CD4-positive, alpha-beta T cell (primary cell): ENCODE results near the gene TUT1. TPM values are rescaled to one million over a fixed set of nuclear protein-coding genes. Genes with fewer than 3 reads are reported as not detected.
A peak's percentile ranks its signal among the peaks of the same experiment; 100 is the strongest.
"Not testable (repeated sequence)": the region's sequence is repeated elsewhere in the genome, so short reads cannot be mapped to it uniquely, and the experiment has no call there.

Experiments used
- ATAC-seq: fragments of 200-7000 bp; cut with Tn5 transposase; one replicate; pipeline ENCODE4 v1.10.0; 2022; ENCODE audit warnings: mild to moderate bottlenecking; ENCODE audit not compliant: poor library complexity
- CTCF ChIA-PET: fragments of 350-600 bp; sonication (Branson Sonifier 250); formaldehyde crosslinking; loops from one replicate; lab custom pipeline; 2021; ENCODE audit warnings: antibody characterized with exemption, inconsistent platforms; lab: Charles Lee
- POLR2A ChIA-PET: fragments of 350-600 bp; sonication (Branson Sonifier 250); formaldehyde crosslinking; loops from one replicate; lab custom pipeline; 2021; ENCODE audit warnings: antibody characterized with exemption, inconsistent platforms; lab: Charles Lee
- DNase-seq, 14 experiments: peaks; one replicate each; pipeline ENCODE4 v3.0.0-alpha.2; 2013 to 2020; ENCODE audit warnings: mixed read lengths in 2 of 14
- H3K27ac ChIP-seq, 2 donors: one replicate each; pipeline versions ENCODE4 v1.5.1 to v1.7.0; 2013; ENCODE audit warnings: low read length in 2 of 2, low read depth in 1 of 2, mild to moderate bottlenecking in 1 of 2
- H3K27me3 ChIP-seq, 2 experiments: 1 replicate in 1 of 2; 2 replicates in 1 of 2; pipeline versions ENCODE4 v1.6.1 to v1.7.0; 2013; ENCODE audit warnings: low read length in 2 of 2, control low read depth in 1 of 2, mild to moderate bottlenecking in 1 of 2, moderate library complexity in 1 of 2; ENCODE audit not compliant: insufficient read depth in 2 of 2, control insufficient read depth in 1 of 2
- H3K36me3 ChIP-seq: one replicate; pipeline ENCODE4 v1.6.1; 2013; ENCODE audit warnings: low read length, control low read depth; ENCODE audit not compliant: insufficient read depth
- H3K4me1 ChIP-seq: one replicate; pipeline ENCODE4 v1.6.1; 2013; ENCODE audit warnings: low read length, control low read depth; ENCODE audit not compliant: insufficient read depth
- H3K4me3 ChIP-seq: one replicate; pipeline ENCODE4 v1.5.1; 2013; ENCODE audit warnings: mild to moderate bottlenecking, low read length, moderate library complexity
- H3K9me3 ChIP-seq, 2 experiments: 1 replicate in 1 of 2; 2 replicates in 1 of 2; pipeline versions ENCODE4 v1.6.1 to v1.7.0; 2013; ENCODE audit warnings: low read length in 2 of 2, mild to moderate bottlenecking in 2 of 2, control low read depth in 1 of 2, moderate library complexity in 1 of 2; ENCODE audit not compliant: control insufficient read depth in 1 of 2, insufficient read depth in 1 of 2
- H3K27ac Mint-ChIP-seq: one replicate; pipeline ENCODE4 v1.8.0; 2020; ENCODE audit warnings: mixed read lengths
- H3K27me3 Mint-ChIP-seq: one replicate; pipeline ENCODE4 v1.8.0; 2021; ENCODE audit warnings: mixed read lengths
- H3K36me3 Mint-ChIP-seq: one replicate; pipeline ENCODE4 v1.8.0; 2021; ENCODE audit warnings: low read depth, mixed read lengths
- H3K4me1 Mint-ChIP-seq: one replicate; pipeline ENCODE4 v1.8.0; 2021; ENCODE audit warnings: low read depth, mixed read lengths
- H3K4me3 Mint-ChIP-seq: one replicate; pipeline ENCODE4 v1.8.0; 2020; ENCODE audit warnings: mild to moderate bottlenecking, mixed read lengths
- H3K9me3 Mint-ChIP-seq: one replicate; pipeline ENCODE4 v1.8.0; 2020; ENCODE audit warnings: mixed read lengths
- intact Hi-C, 2 experiments: fragments of 100-400 bp; cut with DNase I in 1 of 2; cut with micrococcal nuclease in 1 of 2; formaldehyde crosslinking; loops; one replicate each; pipeline versions ENCODE4 v1.15.1 to v1.9.0; 2023 to 2025; cut with DNase I, micrococcal nuclease
- total RNA-seq, 174 experiments: library from RNA in 2 of 174; stranded (reverse) in 2 of 174; gene quantifications; one replicate each; pipeline ENCODE4 v1.2.3 and lab custom pipeline; 2021 to 2026
- TF ChIP-seq, protein P1 (sequence below): fragments of 200-600 bp; IDR thresholded peaks from one replicate; pipeline ENCODE4 v1.8.0; 2022; ENCODE audit warnings: antibody characterized with exemption, mild to moderate bottlenecking

The TUT1 gene
- total RNA-seq, 2 experiments from 2014 or later: 25.5 to 26.2 TPM

DNA sequence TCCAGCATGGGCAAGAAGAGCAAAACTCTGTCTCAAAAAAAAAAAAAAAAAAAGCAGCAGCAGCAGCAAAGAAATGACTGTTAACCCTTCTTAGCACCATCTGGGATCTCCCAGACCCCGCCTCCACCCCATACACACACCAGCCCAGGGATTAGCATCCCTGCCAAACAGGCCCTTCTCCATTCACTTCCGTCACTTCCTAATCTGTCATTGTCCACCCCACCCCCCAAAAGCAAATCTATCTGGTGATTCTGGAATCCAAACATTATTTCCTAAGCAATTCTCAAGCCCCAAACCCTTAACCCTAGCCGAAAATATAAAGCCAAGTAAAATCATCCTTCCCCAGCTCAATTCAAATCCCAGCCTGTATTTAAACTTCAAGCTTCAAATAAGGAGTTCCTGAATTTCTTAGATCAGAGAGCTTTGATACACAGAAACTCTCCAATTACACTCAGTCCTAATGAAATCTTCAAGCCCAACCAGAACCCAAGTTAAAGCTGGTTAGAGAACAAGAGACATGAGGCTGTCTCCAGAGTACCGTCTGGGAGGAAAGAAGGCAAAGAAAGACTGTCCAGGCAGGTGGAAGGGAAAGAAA lies 38.7 kb downstream of the TUT1 start:
- Mint-ChIP-seq H3K27ac (peak overlapping the region; percentile 95), H3K4me3 (peak overlapping the region; percentile 84), H3K9me3 (no peaks in the 10 kb centered on the region), H3K36me3 (peaks cover 12% of the 10 kb centered on the region), H3K4me1 (peaks cover 88% of the 10 kb centered on the region), H3K27me3 (no peaks in the 10 kb centered on the region)
- intact Hi-C loops: no loop called here
- ChIA-PET CTCF (interaction anchor here (1.2 to 11.6 kb wide), 4 partner anchors 8 to 128 kb away, joined by 5 to 251 read pairs (median 20); partner anchors contain the start of genes AHNAK and TUT1), POLR2A (interaction anchor here (0.6 to 6.6 kb wide), 26 partner anchors 8 to 332 kb away, joined by 3 to 122 read pairs (median 6); partner anchors contain the start of genes AHNAK, C11orf98, CSKMT and EEF1G)
- Histone ChIP-seq H3K9me3 (no peaks in the 10 kb centered on the region), H3K27ac (peak overlapping the region; percentile 96 to 97), H3K4me1 (peaks cover 90% of the 10 kb centered on the region), H3K27me3 (no peaks in the 10 kb centered on the region), H3K36me3 (no peaks in the 10 kb centered on the region), H3K4me3 (peak overlapping the region; percentile 17)
- DNase-seq: peak in 2 of 14 experiments; percentile 54 to 59
- no peak for ATAC-seq
- TF ChIP-seq, protein P1, sequence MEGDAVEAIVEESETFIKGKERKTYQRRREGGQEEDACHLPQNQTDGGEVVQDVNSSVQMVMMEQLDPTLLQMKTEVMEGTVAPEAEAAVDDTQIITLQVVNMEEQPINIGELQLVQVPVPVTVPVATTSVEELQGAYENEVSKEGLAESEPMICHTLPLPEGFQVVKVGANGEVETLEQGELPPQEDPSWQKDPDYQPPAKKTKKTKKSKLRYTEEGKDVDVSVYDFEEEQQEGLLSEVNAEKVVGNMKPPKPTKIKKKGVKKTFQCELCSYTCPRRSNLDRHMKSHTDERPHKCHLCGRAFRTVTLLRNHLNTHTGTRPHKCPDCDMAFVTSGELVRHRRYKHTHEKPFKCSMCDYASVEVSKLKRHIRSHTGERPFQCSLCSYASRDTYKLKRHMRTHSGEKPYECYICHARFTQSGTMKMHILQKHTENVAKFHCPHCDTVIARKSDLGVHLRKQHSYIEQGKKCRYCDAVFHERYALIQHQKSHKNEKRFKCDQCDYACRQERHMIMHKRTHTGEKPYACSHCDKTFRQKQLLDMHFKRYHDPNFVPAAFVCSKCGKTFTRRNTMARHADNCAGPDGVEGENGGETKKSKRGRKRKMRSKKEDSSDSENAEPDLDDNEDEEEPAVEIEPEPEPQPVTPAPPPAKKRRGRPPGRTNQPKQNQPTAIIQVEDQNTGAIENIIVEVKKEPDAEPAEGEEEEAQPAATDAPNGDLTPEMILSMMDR: no peak

DNA sequence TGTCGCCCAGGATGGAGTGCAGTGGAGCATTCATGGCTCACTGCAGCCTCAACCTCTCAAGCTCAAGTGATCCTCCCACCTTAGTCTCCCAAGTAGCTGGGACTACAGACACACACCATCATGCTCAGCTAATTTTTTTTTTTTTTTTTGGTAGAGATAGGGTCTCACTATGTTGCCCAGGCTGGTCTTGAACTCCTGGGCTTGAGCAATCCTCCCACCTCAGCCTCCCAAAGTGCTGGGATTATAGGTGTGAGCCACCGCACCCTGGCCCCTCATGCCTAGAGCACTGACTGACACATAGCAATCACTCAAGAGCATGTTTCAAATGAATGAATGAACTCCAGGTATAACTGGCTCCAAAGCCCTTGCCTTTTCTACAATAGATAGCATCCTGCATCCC lies 40.8 kb downstream of the TUT1 start:
- CTCF ChIA-PET: interaction anchor here (3.0 to 11.6 kb wide), 3 partner anchors 8 to 126 kb away, joined by 18 to 251 read pairs (median 21); partner anchors contain the start of gene AHNAK

DNA sequence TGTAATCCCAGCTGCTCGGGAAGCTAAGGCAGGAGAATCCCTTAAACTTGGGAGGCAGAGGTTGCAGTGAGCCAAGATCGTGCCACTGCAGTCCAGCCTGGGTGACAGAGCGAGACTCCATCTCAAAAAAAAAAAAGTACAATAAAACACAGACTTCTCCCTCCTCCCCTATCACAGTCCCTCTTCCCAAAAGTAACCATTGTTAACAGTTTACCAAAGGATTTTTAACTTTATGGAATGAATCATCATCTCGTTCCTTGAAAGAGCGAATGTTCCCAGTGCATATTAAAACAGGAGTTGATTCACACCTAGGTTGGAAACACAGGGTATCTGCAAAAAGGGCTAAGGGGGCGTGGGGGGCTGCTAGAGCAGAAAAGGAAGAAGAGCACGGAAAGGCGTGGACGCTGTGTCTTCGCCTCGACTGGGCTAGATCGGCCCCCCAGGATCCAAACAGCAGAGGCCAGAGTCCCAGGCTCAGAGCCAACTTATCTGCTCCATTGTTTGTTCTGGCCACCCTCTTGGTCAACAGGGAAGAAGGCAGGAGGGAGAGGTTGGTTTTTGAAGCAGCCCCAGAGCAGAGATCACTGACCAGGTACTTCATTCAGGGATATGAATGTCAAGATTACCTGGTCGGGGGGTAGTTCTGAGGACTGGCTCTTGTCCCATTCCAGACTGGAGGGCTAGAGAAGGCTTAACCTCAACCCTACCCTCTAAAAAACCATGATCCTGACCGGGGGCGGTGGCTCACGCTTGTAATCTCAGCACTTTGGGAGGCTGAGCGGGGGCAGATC lies 42.6 kb downstream of the TUT1 start:
- POLR2A ChIA-PET: interaction anchor here (1.1 kb wide), 1 partner anchor 9 kb away, joined by 3 read pairs; no protein-coding TSS in a partner anchor
- Mint-ChIP-seq H3K4me3 (peak overlapping the region; percentile 84), H3K27ac (peak overlapping the region; percentile 90), H3K9me3 (no peaks in the 10 kb centered on the region), H3K27me3 (no peaks in the 10 kb centered on the region), H3K36me3 (peaks cover 21% of the 10 kb centered on the region), H3K4me1 (peaks cover 72% of the 10 kb centered on the region)
- TF ChIP-seq, protein P1: no peak
- H3K36me3 ChIP-seq: peaks cover 5% of the 10 kb centered on the region
- H3K4me1 ChIP-seq: peaks cover 79% of the 10 kb centered on the region
- no peak for ATAC-seq
- intact Hi-C loops: loop anchor here in 1 of 2 experiments (10.0 kb wide), 1 partner anchor 584 kb away; the partner anchor contains the start of gene FTH1
- CTCF ChIA-PET: interaction anchor here (1.2 kb wide), 1 partner anchor 124 kb away, joined by 4 read pairs; no protein-coding TSS in a partner anchor
- no peak for DNase-seq
- H3K9me3 ChIP-seq: no peaks in the 10 kb centered on the region
- no peak overlapping the region for H3K4me3 ChIP-seq
- no peaks in the 10 kb centered on the region for H3K27me3 ChIP-seq
- no peak overlapping the region for H3K27ac ChIP-seq

More for the DNA sequence above, 40.8 kb downstream of the TUT1 start:
- H3K36me3 ChIP-seq, ATAC-seq, H3K4me3 ChIP-seq, H3K9me3 ChIP-seq, intact Hi-C loops, DNase-seq, H3K27me3 ChIP-seq, H3K27me3 Mint-ChIP-seq, H3K9me3 Mint-ChIP-seq: not testable (repeated sequence)
- H3K4me1 ChIP-seq: peaks cover 79% of the 10 kb centered on the region
- Mint-ChIP-seq H3K27ac (peak overlapping the region; percentile 95), H3K4me1 (peaks cover 72% of the 10 kb centered on the region), H3K36me3 (peaks cover 11% of the 10 kb centered on the region), H3K4me3 (peak overlapping the region; percentile 84)
- POLR2A ChIA-PET: interaction anchor here (1.0 to 3.5 kb wide), 3 partner anchors 8 to 126 kb away, joined by 3 to 30 read pairs (median 3); partner anchors contain the start of gene EEF1G
- peak overlapping the region; percentile 96 to 97 for H3K27ac ChIP-seq
